ENCODE results near the gene CSMD2. TPM values are rescaled to one million over a fixed set of nuclear protein-coding genes. Genes with fewer than 3 reads are reported as not detected.

Gene CSMD2
- total and polyA plus RNA-seq, 2 of the 4 experiments (the other 2 are of a cell fraction): under 0.01 to 0.36 TPM

DNA sequence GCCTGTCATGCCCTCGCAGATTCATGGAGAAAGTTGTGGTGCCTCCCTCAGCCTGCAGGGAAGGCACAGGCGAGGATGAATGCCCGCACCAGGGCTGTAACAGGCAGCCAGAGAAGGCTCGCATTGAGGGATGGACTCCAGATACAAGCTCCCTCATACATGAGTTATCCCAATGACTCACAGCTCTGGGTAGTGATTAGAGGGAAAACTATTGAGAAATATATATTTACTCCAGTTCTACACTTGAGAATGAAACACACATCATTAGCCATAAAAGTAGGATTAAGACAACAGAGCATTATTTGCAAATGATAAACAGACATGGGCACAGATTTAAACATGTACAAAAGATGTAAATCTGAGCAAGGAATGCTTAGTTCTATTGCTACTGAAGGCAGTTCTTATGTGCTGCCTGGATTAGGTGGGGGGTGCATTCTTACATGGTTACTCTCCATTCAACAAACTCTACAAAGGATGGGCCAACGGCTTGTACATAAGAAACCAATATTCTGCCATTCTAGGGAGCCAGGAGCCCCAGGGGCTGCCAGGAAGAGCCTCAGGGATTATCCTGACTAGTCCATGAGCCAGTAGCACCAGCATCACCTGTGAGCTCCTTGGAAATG lies 97.9 kb downstream of the CSMD2 start:
- peak; percentile 85 for ATAC-seq (ENCODE audit: low read depth)
- no peak overlapping the region for H4K5ac ChIP-seq (ENCODE audit: low read depth, low read length)
- DNase-seq: peak; percentile 33
- no peak overlapping the region for H3K23ac ChIP-seq (ENCODE audit: low read depth, low read length)
- H4K8ac ChIP-seq (ENCODE audit: low read depth in 2 of 2, low read length in 2 of 2): no peak overlapping the region
- H3K9ac ChIP-seq (ENCODE audit: low read depth, low read length): no peak overlapping the region
- peaks cover 17% of the 10 kb centered on the region for H3K9me3 ChIP-seq (ENCODE audit: control insufficient read depth, insufficient read depth, low read length)
- no peak overlapping the region for H3K56ac ChIP-seq (ENCODE audit: extremely low read depth, insufficient read depth, low read length)
- H3K27ac ChIP-seq (ENCODE audit: insufficient read depth, low read length): no peak overlapping the region
- H3K79me1 ChIP-seq (ENCODE audit: low read depth in 1 of 2, low read length in 2 of 2): no peaks in the 10 kb centered on the region
- in situ Hi-C loops (cut with MboI; ENCODE audit: low sequenced_read_pairs) (no loop called here), intact Hi-C loops (cut with micrococcal nuclease) (no loop called here), dilution Hi-C loops (cut with HindIII; ENCODE audit: low sequenced_read_pairs, unreplicated experiment) (no loop called here)
- H3K14ac ChIP-seq (replicated peaks; ENCODE audit: low read depth, low read length): no peak overlapping the region
- H3K4me1 ChIP-seq (ENCODE audit: control insufficient read depth, insufficient read depth, low read length): no peaks in the 10 kb centered on the region
- no peak overlapping the region for H3K18ac ChIP-seq (ENCODE audit: low read depth, low read length)
- no TSS peak for BruUV-seq (replicated peaks)
- no peak overlapping the region for H2BK120ac ChIP-seq (ENCODE audit: low read depth, low read length)
- H2AK5ac ChIP-seq (ENCODE audit: low read depth, low read length): no peak overlapping the region
- H4K20me1 ChIP-seq (ENCODE audit: insufficient read depth, low read length): no peaks in the 10 kb centered on the region
- H4K91ac ChIP-seq (ENCODE audit: insufficient read depth, low read depth, low read length): no peak overlapping the region
- H3K36me3 ChIP-seq (ENCODE audit: control insufficient read depth, insufficient read depth, low read length): no peaks in the 10 kb centered on the region
- no peaks in the 10 kb centered on the region for H3K9me1 ChIP-seq (ENCODE audit: insufficient read depth, low read length)
- H2BK20ac ChIP-seq (ENCODE audit: low read depth, low read length): no peak overlapping the region
- CTCF ChIA-PET: no interaction called here
- no peak overlapping the region for H2BK5ac ChIP-seq (ENCODE audit: low read depth, low read length, poor library complexity, severe bottlenecking)
- TF ChIP-seq, protein P1, sequence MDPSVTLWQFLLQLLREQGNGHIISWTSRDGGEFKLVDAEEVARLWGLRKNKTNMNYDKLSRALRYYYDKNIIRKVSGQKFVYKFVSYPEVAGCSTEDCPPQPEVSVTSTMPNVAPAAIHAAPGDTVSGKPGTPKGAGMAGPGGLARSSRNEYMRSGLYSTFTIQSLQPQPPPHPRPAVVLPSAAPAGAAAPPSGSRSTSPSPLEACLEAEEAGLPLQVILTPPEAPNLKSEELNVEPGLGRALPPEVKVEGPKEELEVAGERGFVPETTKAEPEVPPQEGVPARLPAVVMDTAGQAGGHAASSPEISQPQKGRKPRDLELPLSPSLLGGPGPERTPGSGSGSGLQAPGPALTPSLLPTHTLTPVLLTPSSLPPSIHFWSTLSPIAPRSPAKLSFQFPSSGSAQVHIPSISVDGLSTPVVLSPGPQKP (IDR thresholded peaks at IDR 0.05; ENCODE audit: borderline replicate concordance, low read depth, low read length): no peak
- TF ChIP-seq MXI1 (IDR thresholded peaks at IDR 0.05; ENCODE audit: borderline replicate concordance, low read depth, low read length) (no peak), RFX5 (IDR thresholded peaks at IDR 0.05; ENCODE audit: low read depth, low read length) (no peak), MAZ (IDR thresholded peaks at IDR 0.05; ENCODE audit: borderline replicate concordance, low read depth, low read length) (no peak), NFE2L2 (IDR thresholded peaks at IDR 0.05; ENCODE audit: low read depth, low read length) (no peak), SMC3 (IDR thresholded peaks at IDR 0.05; ENCODE audit: low read depth, low read length) (no peak), CEBPB (IDR thresholded peaks at IDR 0.05; ENCODE audit: low read depth, low read length) (no peak), FOS (IDR thresholded peaks at IDR 0.05; ENCODE audit: low read depth, low read length) (no peak), CHD1 (IDR thresholded peaks at IDR 0.05; ENCODE audit: low read depth, low read length) (no peak), BHLHE40 (IDR thresholded peaks at IDR 0.05; ENCODE audit: low read depth, low read length) (no peak), RAD21 (IDR thresholded peaks at IDR 0.05; ENCODE audit: low read length) (no peak), POLR2A (IDR thresholded peaks at IDR 0.05; ENCODE audit: low read depth, low read length) (no peak)
- TF ChIP-seq, protein P2, sequence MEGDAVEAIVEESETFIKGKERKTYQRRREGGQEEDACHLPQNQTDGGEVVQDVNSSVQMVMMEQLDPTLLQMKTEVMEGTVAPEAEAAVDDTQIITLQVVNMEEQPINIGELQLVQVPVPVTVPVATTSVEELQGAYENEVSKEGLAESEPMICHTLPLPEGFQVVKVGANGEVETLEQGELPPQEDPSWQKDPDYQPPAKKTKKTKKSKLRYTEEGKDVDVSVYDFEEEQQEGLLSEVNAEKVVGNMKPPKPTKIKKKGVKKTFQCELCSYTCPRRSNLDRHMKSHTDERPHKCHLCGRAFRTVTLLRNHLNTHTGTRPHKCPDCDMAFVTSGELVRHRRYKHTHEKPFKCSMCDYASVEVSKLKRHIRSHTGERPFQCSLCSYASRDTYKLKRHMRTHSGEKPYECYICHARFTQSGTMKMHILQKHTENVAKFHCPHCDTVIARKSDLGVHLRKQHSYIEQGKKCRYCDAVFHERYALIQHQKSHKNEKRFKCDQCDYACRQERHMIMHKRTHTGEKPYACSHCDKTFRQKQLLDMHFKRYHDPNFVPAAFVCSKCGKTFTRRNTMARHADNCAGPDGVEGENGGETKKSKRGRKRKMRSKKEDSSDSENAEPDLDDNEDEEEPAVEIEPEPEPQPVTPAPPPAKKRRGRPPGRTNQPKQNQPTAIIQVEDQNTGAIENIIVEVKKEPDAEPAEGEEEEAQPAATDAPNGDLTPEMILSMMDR (conservative IDR thresholded peaks at IDR 0.05; ENCODE audit: low read depth, low read length): no peak
- no peak overlapping the region for H3K4me3 ChIP-seq (ENCODE audit: insufficient read depth, low read depth, low read length)
- no peak overlapping the region for H2BK15ac ChIP-seq (ENCODE audit: low read depth, low read length)
- no peak overlapping the region for H3K4me2 ChIP-seq (ENCODE audit: low read depth, low read length)
- WGBS, 2 experiments (ENCODE audit: extremely low coverage in 2 of 2, insufficient read length in 1 of 2): no CpG with 5 or more reads among the region's 5 CpGs
- H2AK9ac ChIP-seq (replicated peaks; ENCODE audit: low read depth, low read length, poor library complexity): no peak overlapping the region
- H3K4ac ChIP-seq (ENCODE audit: low read depth, low read length): no peak overlapping the region
- no peaks in the 10 kb centered on the region for H3K27me3 ChIP-seq (ENCODE audit: control insufficient read depth, insufficient read depth, low read length)
- no peak overlapping the region for H2AFZ ChIP-seq (replicated peaks; ENCODE audit: low read length, poor library complexity)
- POLR2A ChIA-PET (ENCODE audit: unreplicated experiment): no interaction called here
